HG02840 (cell line): Measurements from ENCODE around the gene GRIN3B.
A peak's percentile ranks its signal among the peaks of the same experiment; 100 is the strongest.
"Not testable (repeated sequence)": the region's sequence is repeated elsewhere in the genome, so short reads cannot be mapped to it uniquely, and the experiment has no call there.

Experiments used
- ATAC-seq: cut with Tn5 transposase; IDR thresholded peaks from one replicate; pipeline ENCODE4 v1.9.1; 2021; ENCODE audit warnings: mild to moderate bottlenecking, moderate library complexity, moderate number of reproducible peaks; ENCODE audit not compliant: unreplicated experiment, low FRiP score

The GRIN3B gene

GRCh38 chr19:1017115-1017905 is 17.1 kb downstream of the GRIN3B start:
- ATAC-seq, result no peak

GRCh38 chr19:1017906-1018305 is 17.7 kb downstream of the GRIN3B start:
- ATAC-seq, result no peak

GRCh38 chr19:1018393-1018792 is 18.2 kb downstream of the GRIN3B start:
- ATAC-seq, result no peak

DNA sequence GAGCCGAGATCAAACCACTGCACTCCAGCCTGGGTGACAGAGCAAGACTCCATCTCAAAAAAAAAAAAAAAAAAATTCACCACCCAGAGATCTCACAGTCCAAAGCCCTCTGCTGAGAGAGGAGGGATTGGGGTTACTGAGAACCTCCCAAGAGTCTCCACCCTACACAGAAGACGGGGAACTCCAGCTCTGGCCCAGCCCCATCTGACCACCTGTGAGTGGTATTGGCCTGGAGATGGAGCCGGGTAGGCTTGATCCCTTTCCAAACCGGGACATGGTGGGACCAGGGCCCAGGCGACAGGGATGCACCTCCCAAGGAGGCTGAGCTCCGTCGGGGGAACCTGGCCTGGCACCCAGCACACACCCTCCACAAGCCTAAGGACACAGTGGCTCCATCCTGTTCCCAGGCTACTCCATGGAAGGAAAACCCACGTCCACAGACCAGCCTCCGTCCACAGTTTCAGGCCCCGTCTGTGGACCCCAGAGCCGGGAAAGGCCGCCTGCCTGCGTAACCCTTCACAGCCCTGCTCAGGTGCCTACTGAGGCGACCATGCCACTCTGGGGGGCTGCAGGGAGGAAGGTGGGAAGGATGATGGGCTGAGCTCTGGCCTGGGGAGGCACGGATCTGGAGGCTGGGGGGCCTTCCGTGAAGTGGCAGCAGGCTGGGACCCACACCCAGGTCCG is 18.9 kb downstream of the GRIN3B start:
- no peak for ATAC-seq

- ATAC-seq, result no peak
Measured at GRCh38 chr19:1019616-1019961, 19.4 kb downstream of the GRIN3B start.

GRCh38 chr19:1019980-1020867 is 20.0 kb downstream of the GRIN3B start:
- no peak for ATAC-seq

- peak; percentile 85 for ATAC-seq
Measured at GRCh38 chr19:1020868-1021425, 20.7 kb downstream of the GRIN3B start, which contains the start of gene TMEM259. TMEM259 (minus strand) TSS chr19:1021123; CDS start chr19:1020996, 127 bp downstream.

GRCh38 chr19:1023883-1024188 is 23.6 kb downstream of the GRIN3B start:
- not testable (repeated sequence) for ATAC-seq

- not testable (repeated sequence) for ATAC-seq
Measured at GRCh38 chr19:1025080-1025479, 24.9 kb downstream of the GRIN3B start.

DNA sequence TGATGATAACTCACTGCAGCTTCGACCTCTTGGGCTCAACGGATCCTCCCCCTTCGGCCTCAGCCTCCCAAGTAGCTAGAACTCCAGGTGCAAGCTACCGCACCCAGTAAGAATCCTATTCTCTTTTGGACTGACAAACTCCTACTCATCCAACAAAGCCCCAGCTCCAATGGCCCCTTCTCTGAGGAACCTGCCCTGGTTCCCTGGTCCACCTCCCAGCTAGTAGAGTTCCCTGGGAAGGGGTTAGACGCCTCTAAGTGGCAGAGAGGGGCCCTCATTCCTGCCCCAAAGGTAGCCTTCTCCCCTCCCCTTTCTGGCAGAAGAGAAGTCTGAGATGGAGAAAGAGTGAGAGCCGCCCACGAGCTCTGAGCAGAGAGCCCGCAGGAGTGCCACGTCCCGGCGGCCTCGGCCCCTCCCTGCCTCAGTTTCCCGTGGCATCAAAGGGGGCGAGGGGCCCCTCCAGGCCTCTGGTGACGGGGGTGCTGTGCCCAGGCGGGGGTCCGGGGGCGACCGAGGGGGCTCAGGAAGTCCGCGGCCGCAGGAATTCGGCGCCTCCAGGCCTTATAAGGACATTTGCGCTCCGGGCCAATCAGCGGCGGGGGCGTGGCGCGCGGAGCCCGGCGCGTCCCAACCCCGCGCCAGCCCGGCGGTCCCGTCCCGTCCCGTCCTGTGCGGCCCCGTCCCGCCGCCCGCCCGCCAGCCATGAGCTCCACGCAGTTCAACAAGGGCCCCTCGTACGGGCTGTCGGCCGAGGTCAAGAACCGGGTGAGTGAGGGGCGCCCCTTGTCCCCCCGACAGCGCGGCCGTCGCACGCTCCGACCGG is 26.0 kb downstream of the GRIN3B start, which contains the start of gene CNN2:
TSS of gene CNN2 (plus strand) at position 649 of the 823 bp plus-strand sequence. CDS start at position 703, 54 bp downstream.
- peak; percentile 53 for ATAC-seq

DNA sequence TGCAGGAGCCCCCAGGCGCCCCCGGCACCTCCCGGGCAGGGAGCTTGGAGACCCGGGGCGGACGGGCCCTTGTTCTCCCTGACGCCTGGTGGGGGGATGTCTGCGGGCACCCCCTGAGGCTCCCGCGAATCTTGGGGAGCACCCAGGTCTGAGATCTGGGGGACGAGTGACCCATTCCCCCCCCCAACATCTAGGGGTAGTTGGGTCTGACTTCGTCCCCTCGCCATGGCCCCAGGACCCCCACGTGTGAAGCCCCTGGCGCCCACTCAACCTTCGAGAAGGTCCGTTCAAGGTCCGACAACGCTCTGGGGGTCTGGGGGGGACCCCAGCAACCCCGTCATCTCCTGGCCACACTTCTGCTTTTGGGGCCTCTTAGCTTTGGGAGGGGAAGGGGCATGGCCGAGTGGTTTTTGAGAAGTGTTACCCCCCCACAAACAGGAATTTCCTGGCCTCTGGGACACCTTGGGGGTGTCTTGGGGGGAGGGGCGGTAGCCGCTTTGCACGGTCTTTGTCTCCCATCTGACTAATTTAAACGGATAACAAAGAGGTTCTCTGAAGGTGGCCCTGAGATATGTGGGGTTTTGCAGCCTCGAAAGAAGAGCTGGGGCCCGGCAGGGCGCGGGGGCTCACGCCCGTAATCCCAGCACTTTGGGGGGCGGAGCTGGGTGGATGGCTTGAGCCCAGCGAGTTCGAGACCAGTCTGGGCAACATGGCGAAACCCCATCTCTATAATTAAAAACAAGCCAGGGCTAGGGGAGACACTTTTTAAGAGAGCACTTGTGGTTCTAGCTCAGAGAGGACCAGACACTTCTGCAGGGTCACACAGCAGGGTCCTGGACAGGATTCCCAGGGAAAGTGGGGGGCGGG is 26.8 kb downstream of the GRIN3B start:
- ATAC-seq, result peak; percentile 11

- ATAC-seq, result no peak
Measured at GRCh38 chr19:1027650-1028061, 27.4 kb downstream of the GRIN3B start.

- no peak for ATAC-seq
Measured at GRCh38 chr19:1028062-1028926, 28.1 kb downstream of the GRIN3B start.

DNA sequence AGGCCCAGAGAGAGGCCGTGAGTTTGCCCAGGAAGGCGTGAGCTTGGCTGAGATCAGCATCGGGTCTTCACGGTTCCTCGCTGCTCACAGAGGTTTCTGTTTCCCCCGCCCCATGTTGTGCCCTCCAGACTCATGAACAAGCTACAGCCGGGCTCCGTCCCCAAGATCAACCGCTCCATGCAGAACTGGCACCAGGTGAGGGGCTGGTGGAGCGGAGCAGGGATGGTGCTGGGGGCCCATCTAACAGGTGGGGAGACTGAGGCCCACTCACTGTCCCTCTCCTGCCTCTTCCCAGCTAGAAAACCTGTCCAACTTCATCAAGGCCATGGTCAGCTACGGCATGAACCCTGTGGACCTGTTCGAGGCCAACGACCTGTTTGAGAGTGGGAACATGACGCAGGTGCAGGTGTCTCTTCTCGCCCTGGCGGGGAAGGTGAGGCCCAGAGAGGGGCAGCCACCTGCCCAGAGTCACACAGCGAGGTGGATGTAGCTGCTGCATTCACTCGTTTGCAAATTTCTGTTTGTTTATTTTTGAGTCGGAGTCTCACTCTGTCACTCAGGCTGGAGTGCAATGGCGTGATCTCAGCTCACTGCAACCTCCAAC is 32.1 kb downstream of the GRIN3B start:
- no peak for ATAC-seq

DNA sequence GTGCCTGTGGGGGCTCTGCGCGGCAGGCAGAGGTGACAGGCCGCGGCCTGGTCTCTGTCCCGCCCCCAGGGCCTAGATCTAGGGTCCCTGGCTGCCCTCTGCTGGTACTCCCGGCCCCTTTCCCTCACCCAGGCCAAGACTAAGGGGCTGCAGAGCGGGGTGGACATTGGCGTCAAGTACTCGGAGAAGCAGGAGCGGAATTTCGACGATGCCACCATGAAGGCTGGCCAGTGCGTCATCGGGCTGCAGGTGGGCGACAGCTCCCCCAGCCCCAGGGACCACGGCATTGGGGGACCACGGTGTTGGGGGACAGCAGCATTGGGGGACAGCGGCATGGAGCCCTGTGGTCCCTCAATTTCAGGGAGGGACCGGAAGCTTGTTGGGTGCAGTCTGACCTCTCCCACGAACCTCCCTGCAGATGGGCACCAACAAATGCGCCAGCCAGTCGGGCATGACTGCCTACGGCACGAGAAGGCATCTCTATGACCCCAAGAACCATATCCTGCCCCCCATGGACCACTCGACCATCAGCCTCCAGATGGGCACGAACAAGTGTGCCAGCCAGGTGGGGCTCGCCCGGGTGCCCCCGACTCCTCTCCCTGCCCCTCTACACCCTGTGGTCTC is 35.9 kb downstream of the GRIN3B start:
- no peak for ATAC-seq

DNA sequence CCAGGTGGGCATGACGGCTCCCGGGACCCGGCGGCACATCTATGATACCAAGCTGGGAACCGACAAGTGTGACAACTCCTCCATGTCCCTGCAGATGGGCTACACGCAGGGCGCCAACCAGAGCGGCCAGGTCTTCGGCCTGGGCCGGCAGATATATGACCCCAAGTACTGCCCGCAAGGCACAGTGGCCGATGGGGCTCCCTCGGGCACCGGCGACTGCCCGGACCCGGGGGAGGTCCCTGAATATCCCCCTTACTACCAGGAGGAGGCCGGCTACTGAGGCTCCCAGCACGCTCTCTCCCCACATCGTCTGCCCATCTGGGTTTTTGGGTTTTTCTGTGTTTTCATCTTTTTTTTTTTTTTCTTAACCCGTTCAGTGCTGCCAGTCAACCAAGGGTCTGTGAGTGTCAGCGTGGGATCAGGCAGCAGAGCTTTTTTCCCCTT is 37.4 kb downstream of the GRIN3B start:
- no peak for ATAC-seq
